ENCODE measurements around the gene EHMT1.
"Not testable (repeated sequence)": the region's sequence is repeated elsewhere in the genome, so short reads cannot be mapped to it uniquely, and the experiment has no call there.

The EHMT1 gene

DNA sequence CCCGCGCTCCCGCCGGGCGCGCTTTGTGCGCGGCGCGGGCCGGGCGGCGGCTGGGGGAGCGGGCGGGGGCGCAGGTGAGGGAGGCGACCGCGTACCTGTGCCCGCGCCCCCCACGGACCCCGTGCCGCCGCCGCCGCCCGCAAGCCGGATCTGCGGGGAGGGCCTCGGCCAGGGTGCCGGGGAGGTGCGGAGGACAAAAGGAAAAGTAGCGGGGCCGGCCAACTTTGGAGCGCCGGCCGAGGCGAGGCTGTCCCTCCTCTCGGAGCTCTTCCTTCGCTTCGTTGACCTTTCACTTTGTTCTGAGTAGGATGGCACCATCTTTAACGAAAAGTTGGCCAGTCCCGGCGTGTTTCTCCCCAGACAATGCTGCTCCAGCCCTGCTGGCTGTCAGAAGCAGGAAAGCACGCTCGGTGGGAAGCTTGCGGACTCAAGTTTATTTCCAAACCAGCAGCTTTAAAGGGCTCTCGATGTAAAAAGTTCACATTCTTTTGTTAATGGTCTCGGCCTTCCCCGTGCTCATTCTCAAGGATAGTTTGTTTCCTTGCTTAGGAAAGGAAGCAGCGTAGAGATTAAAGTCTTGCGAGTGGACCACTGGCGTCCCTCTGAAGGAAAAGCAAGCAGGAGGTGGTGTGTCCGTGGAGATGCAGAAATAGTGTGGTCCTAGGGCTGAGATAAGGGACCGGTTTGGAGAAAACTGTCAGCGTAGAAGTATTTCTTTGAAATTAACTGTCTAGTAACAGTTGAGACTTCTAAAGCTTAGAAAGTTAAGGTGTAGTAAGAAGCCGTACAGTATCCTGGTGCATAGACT is 639 bp downstream of the EHMT1 start:
- TF ChIP-seq, protein P1, sequence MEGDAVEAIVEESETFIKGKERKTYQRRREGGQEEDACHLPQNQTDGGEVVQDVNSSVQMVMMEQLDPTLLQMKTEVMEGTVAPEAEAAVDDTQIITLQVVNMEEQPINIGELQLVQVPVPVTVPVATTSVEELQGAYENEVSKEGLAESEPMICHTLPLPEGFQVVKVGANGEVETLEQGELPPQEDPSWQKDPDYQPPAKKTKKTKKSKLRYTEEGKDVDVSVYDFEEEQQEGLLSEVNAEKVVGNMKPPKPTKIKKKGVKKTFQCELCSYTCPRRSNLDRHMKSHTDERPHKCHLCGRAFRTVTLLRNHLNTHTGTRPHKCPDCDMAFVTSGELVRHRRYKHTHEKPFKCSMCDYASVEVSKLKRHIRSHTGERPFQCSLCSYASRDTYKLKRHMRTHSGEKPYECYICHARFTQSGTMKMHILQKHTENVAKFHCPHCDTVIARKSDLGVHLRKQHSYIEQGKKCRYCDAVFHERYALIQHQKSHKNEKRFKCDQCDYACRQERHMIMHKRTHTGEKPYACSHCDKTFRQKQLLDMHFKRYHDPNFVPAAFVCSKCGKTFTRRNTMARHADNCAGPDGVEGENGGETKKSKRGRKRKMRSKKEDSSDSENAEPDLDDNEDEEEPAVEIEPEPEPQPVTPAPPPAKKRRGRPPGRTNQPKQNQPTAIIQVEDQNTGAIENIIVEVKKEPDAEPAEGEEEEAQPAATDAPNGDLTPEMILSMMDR (IDR thresholded peaks at IDR 0.05; ENCODE audit: extremely low read depth, missing control alignments), result no peak
- peak; percentile 75 for DNase-seq (ENCODE audit: low spot score)

- no peak for DNase-seq (ENCODE audit: low spot score)
- TF ChIP-seq, protein P1 (IDR thresholded peaks at IDR 0.05; ENCODE audit: extremely low read depth, missing control alignments), result no peak
These were observed 1.2 kb downstream of the EHMT1 start for GRCh38 chr9:137620048-137620405.

GRCh38 chr9:137620581-137620980 is 1.8 kb downstream of the EHMT1 start:
- TF ChIP-seq, protein P1 (IDR thresholded peaks at IDR 0.05; ENCODE audit: extremely low read depth, missing control alignments), result no peak
- no peak for DNase-seq (ENCODE audit: low spot score)

GRCh38 chr9:137621131-137621757 is 2.4 kb downstream of the EHMT1 start:
- TF ChIP-seq, protein P1 (IDR thresholded peaks at IDR 0.05; ENCODE audit: extremely low read depth, missing control alignments), result no peak

GRCh38 chr9:137622211-137622610 is 3.4 kb downstream of the EHMT1 start:
- not testable (repeated sequence) for DNase-seq (ENCODE audit: low spot score)

More at GRCh38 chr9:137621131-137621757, 2.4 kb downstream of the EHMT1 start:
- no peak for DNase-seq (ENCODE audit: low spot score)

DNA sequence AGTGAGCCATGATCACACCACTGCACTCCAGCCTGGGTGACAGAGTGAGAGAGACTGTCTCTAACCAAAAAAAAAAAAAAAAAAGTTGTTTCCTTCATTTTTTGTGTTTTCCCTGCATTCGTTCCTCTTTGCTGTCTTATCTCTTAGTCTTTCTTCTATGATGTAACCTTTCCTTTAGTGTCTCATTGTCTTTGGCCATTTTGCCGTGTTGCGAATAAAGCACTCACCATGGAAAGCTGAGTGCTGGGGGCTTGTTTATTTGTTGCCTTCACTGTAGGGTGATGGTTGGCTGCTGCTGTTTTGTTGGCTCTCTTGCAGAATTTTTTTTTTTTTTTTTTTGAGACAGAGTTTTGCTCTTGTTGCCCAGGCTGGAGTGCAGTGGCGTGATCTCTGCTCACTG is 7.7 kb downstream of the EHMT1 start:
- no peak for DNase-seq (ENCODE audit: low spot score)
- TF ChIP-seq, protein P1 (IDR thresholded peaks at IDR 0.05; ENCODE audit: extremely low read depth, missing control alignments), result no peak

GRCh38 chr9:137627406-137627805 is 8.6 kb downstream of the EHMT1 start:
- DNase-seq (ENCODE audit: low spot score), result not testable (repeated sequence)

DNA sequence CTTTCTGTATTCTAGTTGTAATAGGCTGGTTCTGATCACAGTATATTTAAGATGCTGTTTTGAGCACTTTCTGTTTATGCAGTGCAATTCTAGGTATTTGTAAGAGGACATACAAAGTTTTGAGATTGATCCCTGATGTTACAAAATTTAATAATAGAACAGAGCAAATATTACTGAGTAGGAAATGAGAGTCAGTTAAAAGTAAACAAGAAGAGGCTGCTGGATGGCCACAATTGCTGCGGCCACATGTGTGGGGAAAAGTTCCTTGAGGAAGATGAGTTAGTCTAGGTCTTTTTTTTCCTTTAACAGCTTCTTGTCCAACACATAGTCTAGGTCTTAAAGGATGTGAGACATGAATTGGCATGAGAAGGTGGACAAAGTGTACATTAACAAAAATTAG is 11.3 kb downstream of the EHMT1 start:
- DNase-seq (ENCODE audit: low spot score), result no peak
- TF ChIP-seq, protein P1 (IDR thresholded peaks at IDR 0.05; ENCODE audit: extremely low read depth, missing control alignments), result no peak
